CD4-positive, alpha-beta T cell (primary cell): ENCODE measurements around the gene IGF2BP2. TPM values are rescaled to one million over a fixed set of nuclear protein-coding genes. Genes with fewer than 3 reads are reported as not detected.

Experiments used
- ATAC-seq: fragments of 200-7000 bp; cut with Tn5 transposase; one replicate; pipeline ENCODE4 v1.10.0; 2022; ENCODE audit warnings: mild to moderate bottlenecking; ENCODE audit not compliant: poor library complexity
- CTCF ChIA-PET: fragments of 350-600 bp; sonication (Branson Sonifier 250); formaldehyde crosslinking; loops from one replicate; lab custom pipeline; 2021; ENCODE audit warnings: antibody characterized with exemption, inconsistent platforms; lab: Charles Lee
- POLR2A ChIA-PET: fragments of 350-600 bp; sonication (Branson Sonifier 250); formaldehyde crosslinking; loops from one replicate; lab custom pipeline; 2021; ENCODE audit warnings: antibody characterized with exemption, inconsistent platforms; lab: Charles Lee
- DNase-seq, 14 experiments: peaks; one replicate each; pipeline ENCODE4 v3.0.0-alpha.2; 2013 to 2020; ENCODE audit warnings: mixed read lengths in 2 of 14
- H3K27ac ChIP-seq, 2 donors: one replicate each; pipeline versions ENCODE4 v1.5.1 to v1.7.0; 2013; ENCODE audit warnings: low read length in 2 of 2, low read depth in 1 of 2, mild to moderate bottlenecking in 1 of 2
- H3K27me3 ChIP-seq, 2 experiments: 1 replicate in 1 of 2; 2 replicates in 1 of 2; pipeline versions ENCODE4 v1.6.1 to v1.7.0; 2013; ENCODE audit warnings: low read length in 2 of 2, control low read depth in 1 of 2, mild to moderate bottlenecking in 1 of 2, moderate library complexity in 1 of 2; ENCODE audit not compliant: insufficient read depth in 2 of 2, control insufficient read depth in 1 of 2
- H3K36me3 ChIP-seq: one replicate; pipeline ENCODE4 v1.6.1; 2013; ENCODE audit warnings: low read length, control low read depth; ENCODE audit not compliant: insufficient read depth
- H3K4me1 ChIP-seq: one replicate; pipeline ENCODE4 v1.6.1; 2013; ENCODE audit warnings: low read length, control low read depth; ENCODE audit not compliant: insufficient read depth
- H3K4me3 ChIP-seq: one replicate; pipeline ENCODE4 v1.5.1; 2013; ENCODE audit warnings: mild to moderate bottlenecking, low read length, moderate library complexity
- H3K9me3 ChIP-seq, 2 experiments: 1 replicate in 1 of 2; 2 replicates in 1 of 2; pipeline versions ENCODE4 v1.6.1 to v1.7.0; 2013; ENCODE audit warnings: low read length in 2 of 2, mild to moderate bottlenecking in 2 of 2, control low read depth in 1 of 2, moderate library complexity in 1 of 2; ENCODE audit not compliant: control insufficient read depth in 1 of 2, insufficient read depth in 1 of 2
- H3K27ac Mint-ChIP-seq: one replicate; pipeline ENCODE4 v1.8.0; 2020; ENCODE audit warnings: mixed read lengths
- H3K27me3 Mint-ChIP-seq: one replicate; pipeline ENCODE4 v1.8.0; 2021; ENCODE audit warnings: mixed read lengths
- H3K36me3 Mint-ChIP-seq: one replicate; pipeline ENCODE4 v1.8.0; 2021; ENCODE audit warnings: low read depth, mixed read lengths
- H3K4me1 Mint-ChIP-seq: one replicate; pipeline ENCODE4 v1.8.0; 2021; ENCODE audit warnings: low read depth, mixed read lengths
- H3K4me3 Mint-ChIP-seq: one replicate; pipeline ENCODE4 v1.8.0; 2020; ENCODE audit warnings: mild to moderate bottlenecking, mixed read lengths
- H3K9me3 Mint-ChIP-seq: one replicate; pipeline ENCODE4 v1.8.0; 2020; ENCODE audit warnings: mixed read lengths
- intact Hi-C, 2 experiments: fragments of 100-400 bp; cut with DNase I in 1 of 2; cut with micrococcal nuclease in 1 of 2; formaldehyde crosslinking; loops; one replicate each; pipeline versions ENCODE4 v1.15.1 to v1.9.0; 2023 to 2025; cut with DNase I, micrococcal nuclease
- total RNA-seq, 174 experiments: library from RNA in 2 of 174; stranded (reverse) in 2 of 174; gene quantifications; one replicate each; pipeline ENCODE4 v1.2.3 and lab custom pipeline; 2021 to 2026
- TF ChIP-seq, protein P1 (sequence below): fragments of 200-600 bp; IDR thresholded peaks from one replicate; pipeline ENCODE4 v1.8.0; 2022; ENCODE audit warnings: antibody characterized with exemption, mild to moderate bottlenecking

IGF2BP2 gene
- total RNA-seq, 2 experiments from 2014 or later: 0.25 to 0.50 TPM

GRCh38 chr3:185793381-185793780, 31.5 kb downstream of the IGF2BP2 start:
- no peaks in the 10 kb centered on the region for H3K9me3 Mint-ChIP-seq
- DNase-seq (no peak), ATAC-seq (no peak)
- no peak overlapping the region for H3K27ac ChIP-seq
- intact Hi-C loops: no loop called here
- H3K4me3 ChIP-seq: no peak overlapping the region
- H3K36me3 Mint-ChIP-seq: no peaks in the 10 kb centered on the region
- peaks cover 0 to 3% of the 10 kb centered on the region in 2 experiments for H3K9me3 ChIP-seq
- no peak overlapping the region for H3K4me3 Mint-ChIP-seq
- TF ChIP-seq, protein P1, sequence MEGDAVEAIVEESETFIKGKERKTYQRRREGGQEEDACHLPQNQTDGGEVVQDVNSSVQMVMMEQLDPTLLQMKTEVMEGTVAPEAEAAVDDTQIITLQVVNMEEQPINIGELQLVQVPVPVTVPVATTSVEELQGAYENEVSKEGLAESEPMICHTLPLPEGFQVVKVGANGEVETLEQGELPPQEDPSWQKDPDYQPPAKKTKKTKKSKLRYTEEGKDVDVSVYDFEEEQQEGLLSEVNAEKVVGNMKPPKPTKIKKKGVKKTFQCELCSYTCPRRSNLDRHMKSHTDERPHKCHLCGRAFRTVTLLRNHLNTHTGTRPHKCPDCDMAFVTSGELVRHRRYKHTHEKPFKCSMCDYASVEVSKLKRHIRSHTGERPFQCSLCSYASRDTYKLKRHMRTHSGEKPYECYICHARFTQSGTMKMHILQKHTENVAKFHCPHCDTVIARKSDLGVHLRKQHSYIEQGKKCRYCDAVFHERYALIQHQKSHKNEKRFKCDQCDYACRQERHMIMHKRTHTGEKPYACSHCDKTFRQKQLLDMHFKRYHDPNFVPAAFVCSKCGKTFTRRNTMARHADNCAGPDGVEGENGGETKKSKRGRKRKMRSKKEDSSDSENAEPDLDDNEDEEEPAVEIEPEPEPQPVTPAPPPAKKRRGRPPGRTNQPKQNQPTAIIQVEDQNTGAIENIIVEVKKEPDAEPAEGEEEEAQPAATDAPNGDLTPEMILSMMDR: no peak
- H3K4me1 ChIP-seq: no peaks in the 10 kb centered on the region
- POLR2A ChIA-PET: no interaction called here
- CTCF ChIA-PET: interaction anchor here (0.7 kb wide), 1 partner anchor 1691 kb away, joined by 3 read pairs; no protein-coding TSS in a partner anchor
- H3K27me3 Mint-ChIP-seq: peaks cover 13% of the 10 kb centered on the region
- no peaks in the 10 kb centered on the region for H3K4me1 Mint-ChIP-seq
- H3K27ac Mint-ChIP-seq: no peak overlapping the region
- peaks cover 3% of the 10 kb centered on the region in 2 experiments for H3K27me3 ChIP-seq
- H3K36me3 ChIP-seq: no peaks in the 10 kb centered on the region

GRCh38 chr3:185792955-185793354, 31.9 kb downstream of the IGF2BP2 start:
- DNase-seq: no peak
- Histone ChIP-seq H3K4me3 (no peak overlapping the region), H3K36me3 (no peaks in the 10 kb centered on the region), H3K9me3 (peaks cover 0 to 3% of the 10 kb centered on the region in 2 experiments), H3K4me1 (no peaks in the 10 kb centered on the region), H3K27me3 (peaks cover 3% of the 10 kb centered on the region in 2 experiments), H3K27ac (no peak overlapping the region)
- Mint-ChIP-seq H3K4me1 (no peaks in the 10 kb centered on the region), H3K4me3 (no peak overlapping the region), H3K9me3 (no peaks in the 10 kb centered on the region), H3K27me3 (peaks cover 13% of the 10 kb centered on the region), H3K27ac (no peak overlapping the region), H3K36me3 (no peaks in the 10 kb centered on the region)
- ChIA-PET CTCF (no interaction called here), POLR2A (no interaction called here)
- no peak for ATAC-seq
- TF ChIP-seq, protein P1: no peak
- intact Hi-C loops: no loop called here

GRCh38 chr3:185789891-185790830, 34.7 kb downstream of the IGF2BP2 start:
- H3K27me3 Mint-ChIP-seq: peaks cover 4% of the 10 kb centered on the region
- no peaks in the 10 kb centered on the region for H3K4me1 Mint-ChIP-seq
- Histone ChIP-seq H3K36me3 (no peaks in the 10 kb centered on the region), H3K27ac (no peak overlapping the region), H3K9me3 (peaks cover 0 to 3% of the 10 kb centered on the region in 2 experiments), H3K27me3 (peaks cover 0 to 3% of the 10 kb centered on the region in 2 experiments), H3K4me1 (no peaks in the 10 kb centered on the region), H3K4me3 (no peak overlapping the region)
- POLR2A ChIA-PET: no interaction called here
- H3K4me3 Mint-ChIP-seq: no peak overlapping the region
- ATAC-seq (no peak), DNase-seq (no peak)
- CTCF ChIA-PET: no interaction called here
- no peak overlapping the region for H3K27ac Mint-ChIP-seq
- TF ChIP-seq, protein P1: no peak
- H3K9me3 Mint-ChIP-seq: no peaks in the 10 kb centered on the region
- intact Hi-C loops: no loop called here
- no peaks in the 10 kb centered on the region for H3K36me3 Mint-ChIP-seq
